HG02571 (cell line): ENCODE data around the gene RALGDS.
"Not testable (repeated sequence)": the region's sequence is repeated elsewhere in the genome, so short reads cannot be mapped to it uniquely, and the experiment has no call there.

Experiments
- ATAC-seq: cut with Tn5 transposase; IDR thresholded peaks from one replicate; pipeline ENCODE4 v1.9.1; 2021; ENCODE audit warnings: mild to moderate bottlenecking, moderate library complexity; ENCODE audit not compliant: unreplicated experiment

RALGDS gene

GRCh38 chr9:133072210-133072609 is 48.8 kb downstream of the RALGDS start:
- not testable (repeated sequence) for ATAC-seq

GRCh38 chr9:133071484-133072150 is 49.4 kb downstream of the RALGDS start:
- ATAC-seq: no peak

GRCh38 chr9:133070985-133071384 is 50.1 kb downstream of the RALGDS start:
- not testable (repeated sequence) for ATAC-seq

GRCh38 chr9:133070500-133070961 is 50.5 kb downstream of the RALGDS start:
- not testable (repeated sequence) for ATAC-seq

GRCh38 chr9:133068431-133068830 is 52.6 kb downstream of the RALGDS start:
- not testable (repeated sequence) for ATAC-seq

- no peak for ATAC-seq
Measured at GRCh38 chr9:133067813-133068212, 53.2 kb downstream of the RALGDS start.

- no peak for ATAC-seq
Measured at GRCh38 chr9:133067006-133067405, 54.0 kb downstream of the RALGDS start.

- ATAC-seq: no peak
Measured at GRCh38 chr9:133066181-133066983, 54.7 kb downstream of the RALGDS start.

- no peak for ATAC-seq
Measured at GRCh38 chr9:133065070-133065388, 56.0 kb downstream of the RALGDS start.

GRCh38 chr9:133064241-133065069 is 56.6 kb downstream of the RALGDS start:
- no peak for ATAC-seq

GRCh38 chr9:133063500-133064231 is 57.4 kb downstream of the RALGDS start:
- no peak for ATAC-seq

GRCh38 chr9:133063159-133063499 is 57.9 kb downstream of the RALGDS start:
- no peak for ATAC-seq

- ATAC-seq: not testable (repeated sequence)
Measured at GRCh38 chr9:133062569-133062968, 58.5 kb downstream of the RALGDS start.

- not testable (repeated sequence) for ATAC-seq
Measured at GRCh38 chr9:133061764-133062145, 59.3 kb downstream of the RALGDS start, which contains the start of gene CEL. Gene CEL, plus strand, starts transcription at chr9:133061981. Its CDS starts 22 bp downstream, at chr9:133062003.

GRCh38 chr9:133061019-133061763 is 59.8 kb downstream of the RALGDS start:
- ATAC-seq: not testable (repeated sequence)

GRCh38 chr9:133060417-133060841 is 60.6 kb downstream of the RALGDS start:
- ATAC-seq: no peak

GRCh38 chr9:133059623-133060022 is 61.4 kb downstream of the RALGDS start:
- ATAC-seq: no peak

- ATAC-seq: no peak
Measured at GRCh38 chr9:133058550-133059320, 62.3 kb downstream of the RALGDS start.

- ATAC-seq: no peak
Measured at GRCh38 chr9:133058071-133058470, 63.0 kb downstream of the RALGDS start.
